Psoas muscle (tissue), 8 donors: ENCODE data around the gene TOM1L2. TPM values are rescaled to one million over a fixed set of nuclear protein-coding genes. Genes with fewer than 3 reads are reported as not detected.

Source experiments
- ATAC-seq, 4 donors: fragments of 200-7000 bp; cut with Tn5 transposase; one replicate each; pipeline ENCODE4 v1.9.1; 2020; ENCODE audit warnings: moderate library complexity in 3 of 4, mild to moderate bottlenecking in 2 of 4
- DNase-seq, 2 donors: peaks; one replicate each; pipeline ENCODE4 v3.0.0-alpha.2; 2020
- H3K27ac ChIP-seq: fragments of 200-600 bp; one replicate; pipeline ENCODE4 v1.8.0; 2022
- H3K27me3 ChIP-seq, 3 donors: fragments of 200-600 bp in 1 of 3; one replicate each; pipeline versions ENCODE4 v1.6.1 to v1.8.0; 2013 to 2022; ENCODE audit warnings: low read length in 2 of 3, mild to moderate bottlenecking in 2 of 3, moderate library complexity in 1 of 3; ENCODE audit not compliant: insufficient read depth in 3 of 3
- H3K36me3 ChIP-seq, 2 donors: fragments of 200-600 bp in 1 of 2; one replicate each; pipeline versions ENCODE4 v1.6.1 to v1.8.0; 2013 to 2022; ENCODE audit warnings: low read depth in 1 of 2, mild to moderate bottlenecking in 1 of 2, moderate library complexity in 1 of 2; ENCODE audit not compliant: insufficient read depth in 1 of 2
- H3K4me1 ChIP-seq: fragments of 200-600 bp; one replicate; pipeline ENCODE4 v1.8.0; 2022
- H3K4me3 ChIP-seq: fragments of 200-600 bp; one replicate; pipeline ENCODE4 v1.8.0; 2022; ENCODE audit warnings: mild to moderate bottlenecking
- H3K9me3 ChIP-seq: fragments of 200-600 bp; one replicate; pipeline ENCODE4 v1.8.0; 2022
- WGBS, 3 donors: extraction: QIAGEN DNeasy Blood & Tissue Kit; methylation state at CpG; one replicate each; pipeline versions ENCODE4 v1.1.6 to v1.1.7; 2013; 5-methylcytosine and 5-hydroxymethylcytosine counted together
- intact Hi-C, 2 donors: fragments of 100-400 bp; cut with DNase I; formaldehyde crosslinking; loops; one replicate each; pipeline versions ENCODE4 v1.11.0 to v1.14.2; 2022
- polyA plus RNA-seq, 3 donors: library from polyadenylated mRNA; stranded (reverse); fragments of 200-250 nt; gene quantifications; one replicate each; pipeline ENCODE4 v1.2.3, GENCODE V29; 2013
- total RNA-seq, 4 donors: library from RNA; stranded (reverse); fragmentation: NEBNext Ultra II Directional in 2 of 4; extraction: Animal tissue kit (Norgen Biotek cat#: 25700) in 2 of 4; gene quantifications; one replicate each; pipeline versions ENCODE4 v1.2.1 to v1.2.4, GENCODE V29; 2021 to 2023
- TF ChIP-seq, protein P1 (sequence below): fragments of 200-600 bp; IDR thresholded peaks from one replicate; pipeline ENCODE4 v1.8.0; 2022; ENCODE audit warnings: antibody characterized with exemption
- donor health status: healthy with polysubstance abuse.
- donor health status: DM: no; HTN: no; CAD: no; lungs with moderate emphysema.
- donor health status: Bipolar disorder and iron deficiency.
- donor health status: healthy.
- donor health status: DM: yes; HTN: yes; CAD: no.
- donor health status: DM: no; HTN: no; CAD: no.
- donor health status: DM: no; HTN: no; CAD: no.
- donor health status: DM: yes; HTN: yes; CAD: no.

The TOM1L2 gene
- total and polyA plus RNA-seq, 7 donors: 13.3 to 89.8 (median 72.0) TPM

DNA sequence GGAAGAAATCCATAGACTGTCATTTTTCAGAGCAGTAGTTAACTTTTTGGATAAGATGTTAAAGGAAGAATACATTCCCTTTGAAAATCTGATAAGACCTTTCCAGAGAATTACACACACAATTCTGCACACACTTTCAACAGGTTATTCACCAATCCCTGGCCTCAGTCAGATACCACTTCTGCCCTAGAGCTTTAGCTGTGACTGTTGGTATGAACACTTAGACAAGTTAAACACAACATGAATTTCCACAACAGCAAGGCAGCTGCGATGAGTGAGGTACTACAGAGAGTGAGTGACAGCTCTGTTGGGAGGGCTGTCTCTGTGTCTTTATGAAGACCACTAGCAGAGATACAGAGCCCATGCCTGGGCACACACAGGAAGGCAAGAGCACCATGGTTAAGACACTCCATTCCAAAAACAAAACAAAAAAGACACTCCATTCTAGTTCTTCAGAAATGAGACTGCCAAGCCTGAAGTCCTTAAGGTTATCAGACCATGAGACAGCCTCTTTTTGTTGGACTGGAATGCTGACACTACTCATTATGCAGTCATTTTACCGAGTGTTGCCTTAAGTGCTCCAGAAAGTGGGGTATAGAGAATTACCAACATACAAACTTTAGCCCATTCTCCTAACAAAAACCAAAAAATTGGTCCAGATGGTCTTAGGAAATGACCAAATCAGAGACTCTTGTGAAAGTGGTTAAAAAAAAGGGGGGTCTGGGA, 42.4 kb downstream of the TOM1L2 start:
- Histone ChIP-seq H3K4me1 (peaks cover 53% of the 10 kb centered on the region), H3K36me3 (no peaks in the 10 kb centered on the region), H3K4me3 (no peak overlapping the region), H3K9me3 (no peaks in the 10 kb centered on the region), H3K27ac (peak overlapping the region; percentile 27), H3K27me3 (no peaks in the 10 kb centered on the region)
- DNase-seq (no peak), ATAC-seq (no peak)
- 58 to 73% (median 62%) methylated on average over 2 of the region's 2 CpGs for WGBS, 3 donors
- TF ChIP-seq, protein P1, sequence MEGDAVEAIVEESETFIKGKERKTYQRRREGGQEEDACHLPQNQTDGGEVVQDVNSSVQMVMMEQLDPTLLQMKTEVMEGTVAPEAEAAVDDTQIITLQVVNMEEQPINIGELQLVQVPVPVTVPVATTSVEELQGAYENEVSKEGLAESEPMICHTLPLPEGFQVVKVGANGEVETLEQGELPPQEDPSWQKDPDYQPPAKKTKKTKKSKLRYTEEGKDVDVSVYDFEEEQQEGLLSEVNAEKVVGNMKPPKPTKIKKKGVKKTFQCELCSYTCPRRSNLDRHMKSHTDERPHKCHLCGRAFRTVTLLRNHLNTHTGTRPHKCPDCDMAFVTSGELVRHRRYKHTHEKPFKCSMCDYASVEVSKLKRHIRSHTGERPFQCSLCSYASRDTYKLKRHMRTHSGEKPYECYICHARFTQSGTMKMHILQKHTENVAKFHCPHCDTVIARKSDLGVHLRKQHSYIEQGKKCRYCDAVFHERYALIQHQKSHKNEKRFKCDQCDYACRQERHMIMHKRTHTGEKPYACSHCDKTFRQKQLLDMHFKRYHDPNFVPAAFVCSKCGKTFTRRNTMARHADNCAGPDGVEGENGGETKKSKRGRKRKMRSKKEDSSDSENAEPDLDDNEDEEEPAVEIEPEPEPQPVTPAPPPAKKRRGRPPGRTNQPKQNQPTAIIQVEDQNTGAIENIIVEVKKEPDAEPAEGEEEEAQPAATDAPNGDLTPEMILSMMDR: no peak
- intact Hi-C loops: loop anchor here (5.0 to 10.0 kb wide), 2 partner anchors 37 to 105 kb away; partner anchors contain the start of genes ATPAF2 (in 1 of the 2) and GID4 (in 1 of the 2)

DNA sequence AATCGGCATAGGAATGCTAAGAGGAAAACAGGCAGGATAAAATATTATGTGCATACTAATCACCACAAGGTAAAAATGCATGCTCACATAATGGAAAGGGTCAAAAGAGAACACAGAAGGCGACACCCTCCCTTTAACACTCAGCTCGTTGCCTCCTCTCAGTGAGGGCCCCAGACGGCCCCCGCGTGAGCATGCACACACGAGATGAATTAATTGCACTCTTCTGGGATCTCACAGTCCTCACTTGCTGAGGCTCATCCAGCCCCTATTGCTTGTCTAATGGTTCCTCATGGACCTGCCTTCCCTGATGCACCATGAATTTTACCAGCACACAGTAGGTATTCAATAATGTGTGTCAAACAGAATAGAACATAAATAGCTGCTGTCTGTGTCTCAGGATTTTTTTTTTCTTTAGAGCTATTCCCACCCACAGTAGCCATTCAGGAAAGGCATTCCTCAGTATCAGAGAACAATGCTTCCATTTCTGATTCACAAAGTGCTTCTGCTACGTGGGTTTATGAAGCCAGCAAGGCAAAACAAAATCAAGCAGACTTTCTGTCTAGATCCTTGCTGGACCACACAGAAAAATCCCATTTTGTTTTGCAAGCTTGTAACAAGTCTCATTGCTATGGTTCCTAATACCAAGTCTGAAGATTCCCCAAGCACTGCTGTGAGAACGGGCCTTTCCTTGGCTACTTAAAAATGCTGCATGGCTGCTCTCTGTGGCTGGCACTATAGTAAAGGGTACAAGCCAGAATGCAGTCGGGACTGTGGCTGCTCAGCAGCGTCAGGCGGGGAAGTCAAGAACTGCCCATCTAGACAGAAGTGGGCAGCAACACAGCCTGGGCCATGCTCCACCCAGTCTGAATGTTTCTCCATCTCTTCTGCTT, 43.6 kb downstream of the TOM1L2 start:
- H3K27me3 ChIP-seq: no peaks in the 10 kb centered on the region
- intact Hi-C loops: loop anchor here in 1 of 2 donors (10.0 kb wide), 1 partner anchor 106 kb away; the partner anchor contains the start of genes ATPAF2 and GID4
- ATAC-seq: peak in 2 of 4 donors; percentile 32 to 40

DNA sequence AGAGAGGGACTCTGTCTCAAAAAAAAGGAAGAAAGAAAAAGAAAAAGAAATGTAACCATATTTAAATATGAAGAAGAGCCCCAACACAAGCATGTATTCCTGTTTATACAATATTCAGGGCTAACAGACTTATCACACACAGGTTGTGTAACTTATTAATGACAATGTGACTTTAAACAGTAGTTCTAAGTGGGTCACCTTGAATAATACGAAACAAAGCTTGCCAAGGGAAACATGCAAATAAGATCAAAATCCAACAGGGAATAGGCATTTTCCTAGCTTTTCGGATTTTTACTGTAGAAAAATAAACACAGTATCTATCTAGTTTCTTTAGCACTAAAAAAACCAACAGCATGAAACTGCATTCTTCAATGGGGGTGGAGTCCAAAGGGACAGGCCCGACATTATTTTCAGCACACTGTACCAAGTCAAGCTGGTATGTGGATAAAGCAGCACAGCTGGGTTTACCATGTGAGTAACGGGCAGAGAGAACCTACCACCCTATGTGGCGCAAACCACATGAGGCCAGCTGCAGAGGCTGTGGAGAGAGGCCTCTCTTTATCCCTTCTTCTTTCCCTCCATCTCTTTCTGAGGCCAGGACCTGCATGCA, 45.3 kb downstream of the TOM1L2 start:
- Histone ChIP-seq H3K36me3 (no peaks in the 10 kb centered on the region), H3K4me1 (peaks cover 56% of the 10 kb centered on the region), H3K4me3 (no peak overlapping the region), H3K27me3 (no peaks in the 10 kb centered on the region), H3K9me3 (no peaks in the 10 kb centered on the region), H3K27ac (peak overlapping the region; percentile 3)
- TF ChIP-seq, protein P1: no peak
- peak in 1 of 4 donors; percentile 49 for ATAC-seq
- intact Hi-C loops: loop anchor here in 1 of 2 donors (10.0 kb wide), 1 partner anchor 108 kb away; the partner anchor contains the start of genes ATPAF2 and GID4
- 41 to 51% (median 44%) methylated on average over 5 of the region's 5 CpGs for WGBS, 3 donors
- DNase-seq: no peak

More for the DNA sequence above, 43.6 kb downstream of the TOM1L2 start:
- TF ChIP-seq, protein P1: no peak
- peak overlapping the region; percentile 40 for H3K27ac ChIP-seq
- WGBS, 3 donors: 51 to 59% (median 56%) methylated on average over 12 of the region's 12 CpGs
- DNase-seq: no peak
- H3K9me3 ChIP-seq: no peaks in the 10 kb centered on the region
- H3K4me3 ChIP-seq: no peak overlapping the region
- peaks cover 41% of the 10 kb centered on the region for H3K4me1 ChIP-seq
- H3K36me3 ChIP-seq: no peaks in the 10 kb centered on the region

DNA sequence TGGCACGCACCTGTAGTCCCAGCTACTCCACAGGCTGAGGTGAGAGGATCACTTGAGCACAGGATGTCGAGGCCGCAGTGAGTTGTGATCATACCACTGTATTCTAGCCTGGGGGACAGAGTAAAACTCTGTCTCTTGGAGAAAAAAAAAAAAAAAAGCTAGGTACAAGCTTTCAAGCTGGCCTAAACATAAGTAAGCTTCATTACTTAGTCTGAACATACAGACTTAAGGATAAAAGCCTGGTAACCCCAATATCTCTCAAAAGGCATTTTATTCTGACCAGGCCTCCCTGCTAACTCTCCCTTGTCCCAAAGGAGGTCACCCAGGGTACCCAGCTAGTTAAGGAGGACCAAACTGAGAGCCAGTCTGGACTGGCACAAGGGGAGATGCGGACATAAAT, 46.2 kb downstream of the TOM1L2 start:
- Histone ChIP-seq H3K27ac (peak overlapping the region; percentile 43), H3K4me1 (peaks cover 58% of the 10 kb centered on the region), H3K9me3 (no peaks in the 10 kb centered on the region), H3K27me3 (no peaks in the 10 kb centered on the region), H3K36me3 (no peaks in the 10 kb centered on the region), H3K4me3 (no peak overlapping the region)
- ATAC-seq (no peak), DNase-seq (no peak)
- WGBS, 3 donors: 73 to 85% (median 74%) methylated on average over 4 of the region's 4 CpGs
- intact Hi-C loops: loop anchor here in 1 of 2 donors (10.0 kb wide), 1 partner anchor 109 kb away; the partner anchor contains the start of genes ATPAF2 and GID4
- TF ChIP-seq, protein P1: no peak
